HG02678 (cell line): ENCODE data around the gene DDIT3.

Experiments used
- ATAC-seq: cut with Tn5 transposase; IDR thresholded peaks from one replicate; pipeline ENCODE4 v1.9.1; 2021; ENCODE audit warnings: mild to moderate bottlenecking, moderate library complexity; ENCODE audit not compliant: unreplicated experiment

The DDIT3 gene

DNA sequence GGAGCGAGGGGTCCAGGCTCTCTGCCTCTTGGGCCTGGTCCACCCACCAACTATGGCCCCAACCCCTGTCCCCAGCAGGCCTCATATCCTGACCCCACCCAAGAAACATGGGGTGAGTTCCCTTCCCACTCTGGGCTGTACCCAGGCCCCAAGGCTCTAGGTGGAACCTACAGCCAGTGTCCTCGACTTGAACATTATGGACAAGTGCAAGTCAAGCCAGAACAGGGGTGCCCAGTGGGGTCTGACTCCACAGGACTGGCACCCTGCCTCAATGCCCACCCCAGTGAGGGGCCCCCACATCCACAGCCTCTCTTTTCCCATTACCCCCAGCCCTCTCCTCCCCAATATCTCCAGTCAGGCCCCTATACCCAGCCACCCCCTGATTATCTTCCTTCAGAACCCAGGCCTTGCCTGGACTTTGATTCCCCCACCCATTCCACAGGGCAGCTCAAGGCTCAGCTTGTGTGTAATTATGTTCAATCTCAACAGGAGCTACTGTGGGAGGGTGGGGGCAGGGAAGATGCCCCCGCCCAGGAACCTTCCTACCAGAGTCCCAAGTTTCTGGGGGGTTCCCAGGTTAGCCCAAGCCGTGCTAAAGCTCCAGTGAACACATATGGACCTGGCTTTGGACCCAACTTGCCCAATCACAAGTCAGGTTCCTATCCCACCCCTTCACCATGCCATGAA, 49.2 kb downstream of the DDIT3 start:
- no peak for ATAC-seq

DNA sequence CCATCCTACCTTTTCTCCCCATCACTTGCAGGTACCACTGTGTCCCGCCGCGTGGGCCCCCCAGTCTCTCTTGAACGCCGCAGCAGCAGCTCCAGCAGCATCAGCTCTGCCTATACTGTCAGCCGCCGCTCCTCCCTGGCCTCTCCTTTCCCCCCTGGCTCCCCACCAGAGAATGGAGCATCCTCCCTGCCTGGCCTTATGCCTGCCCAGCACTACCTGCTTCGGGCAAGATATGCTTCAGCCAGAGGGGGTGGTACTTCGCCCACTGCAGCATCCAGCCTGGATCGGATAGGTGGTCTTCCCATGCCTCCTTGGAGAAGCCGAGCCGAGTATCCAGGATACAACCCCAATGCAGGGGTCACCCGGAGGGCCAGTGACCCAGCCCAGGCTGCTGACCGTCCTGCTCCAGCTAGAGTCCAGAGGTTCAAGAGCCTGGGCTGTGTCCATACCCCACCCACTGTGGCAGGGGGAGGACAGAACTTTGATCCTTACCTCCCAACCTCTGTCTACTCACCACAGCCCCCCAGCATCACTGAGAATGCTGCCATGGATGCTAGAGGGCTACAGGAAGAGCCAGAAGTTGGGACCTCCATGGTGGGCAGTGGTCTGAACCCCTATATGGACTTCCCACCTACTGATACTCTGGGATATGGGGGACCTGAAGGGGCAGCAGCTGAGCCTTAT, 49.9 kb downstream of the DDIT3 start:
- no peak for ATAC-seq

DNA sequence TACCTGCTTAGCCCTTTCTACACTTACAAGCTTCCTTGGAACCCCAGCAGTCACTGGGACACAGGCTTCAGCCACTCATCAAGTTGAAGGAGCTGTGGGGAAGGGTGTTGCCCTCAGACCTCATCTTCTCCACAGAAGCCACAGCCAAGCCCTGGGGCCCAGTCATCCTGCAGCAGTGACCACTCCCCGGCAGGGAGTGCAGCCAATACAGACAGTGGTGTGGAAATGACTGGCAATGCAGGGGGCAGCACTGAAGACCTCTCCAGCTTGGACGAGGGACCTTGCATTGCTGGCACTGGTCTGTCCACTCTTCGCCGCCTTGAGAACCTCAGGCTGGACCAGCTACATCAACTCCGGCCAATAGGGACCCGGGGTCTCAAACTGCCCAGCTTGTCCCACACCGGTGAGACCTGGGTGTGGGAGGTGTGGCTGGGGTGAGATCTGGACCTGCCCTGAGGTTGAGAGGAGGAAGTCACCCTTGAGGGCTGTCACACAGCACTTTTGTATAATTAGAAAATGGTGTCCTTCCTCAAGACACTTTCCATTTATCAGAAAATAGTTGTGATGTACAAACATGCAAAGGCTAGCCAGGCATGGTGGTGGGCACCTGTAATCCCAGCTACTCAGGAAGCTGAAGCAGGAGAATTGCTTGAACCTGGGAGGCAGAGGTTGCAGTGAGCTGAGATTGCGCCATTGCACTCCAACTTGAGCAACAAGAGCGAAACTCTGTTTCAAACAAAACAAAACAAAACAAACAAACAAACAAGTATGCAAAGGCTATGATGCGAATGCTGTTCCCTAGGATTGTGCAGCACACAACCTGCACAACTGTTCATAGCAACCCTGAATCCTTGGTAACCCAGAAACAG, 50.8 kb downstream of the DDIT3 start:
- ATAC-seq, result no peak

DNA sequence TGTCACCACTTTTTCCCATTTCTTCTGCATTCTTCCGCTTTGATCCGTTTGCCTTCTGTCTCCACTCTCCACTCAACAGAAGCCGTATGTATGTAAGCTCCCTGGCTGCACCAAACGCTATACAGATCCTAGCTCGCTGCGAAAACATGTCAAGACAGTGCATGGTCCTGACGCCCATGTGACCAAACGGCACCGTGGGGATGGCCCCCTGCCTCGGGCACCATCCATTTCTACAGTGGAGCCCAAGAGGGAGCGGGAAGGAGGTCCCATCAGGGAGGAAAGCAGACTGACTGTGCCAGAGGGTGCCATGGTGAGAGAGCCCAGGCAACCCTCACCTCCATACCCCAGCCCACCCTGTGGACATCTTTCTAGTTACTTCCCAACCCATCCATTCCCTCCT, 52.4 kb downstream of the DDIT3 start:
- no peak for ATAC-seq

DNA sequence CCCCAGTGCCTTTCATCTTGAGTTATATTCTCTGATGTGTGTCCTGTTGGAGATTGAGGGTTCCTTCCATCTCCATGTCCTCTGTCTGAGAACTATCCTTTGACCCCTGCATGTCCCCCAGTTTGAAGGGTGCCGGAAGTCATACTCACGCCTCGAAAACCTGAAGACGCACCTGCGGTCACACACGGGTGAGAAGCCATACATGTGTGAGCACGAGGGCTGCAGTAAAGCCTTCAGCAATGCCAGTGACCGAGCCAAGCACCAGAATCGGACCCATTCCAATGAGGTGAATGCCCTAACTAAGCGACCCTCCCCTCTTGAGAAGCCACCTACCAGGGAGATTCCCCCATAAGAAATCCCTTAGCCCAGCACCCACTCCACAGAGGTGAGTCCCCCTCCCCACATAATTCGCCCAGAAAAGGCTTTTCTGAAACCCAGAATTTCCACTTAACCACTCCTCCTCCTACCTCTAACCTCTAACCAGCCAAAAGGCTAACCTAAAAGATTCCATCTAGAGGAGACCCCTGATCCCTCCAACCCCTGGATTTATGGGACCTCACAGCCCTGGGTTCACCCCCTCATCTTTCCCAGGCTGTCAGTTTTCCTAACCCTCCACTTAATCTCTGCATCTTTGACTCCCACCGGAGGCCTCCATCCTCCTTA, 53.0 kb downstream of the DDIT3 start:
- ATAC-seq, result no peak
